B cell (primary cell): Measurements from ENCODE around the gene TAS2R60.

Experiments used
- CTCF ChIP-seq: fragments of 200-600 bp; IDR thresholded peaks from one replicate; pipeline ENCODE4 v1.8.0; 2022; ENCODE audit warnings: antibody characterized with exemption, mild to moderate bottlenecking
- EZH2 ChIP-seq: IDR thresholded peaks from 2 replicates; pipeline ENCODE4 v1.6.1; 2012; ENCODE audit warnings: borderline replicate concordance, low read depth, mild to moderate bottlenecking, moderate library complexity, low read length; ENCODE audit not compliant: insufficient read depth, poor library complexity, severe bottlenecking

GRCh38 chr7:143479055-143479766, 36.0 kb downstream of the TAS2R60 start:
- no peak for TF ChIP-seq CTCF
- no peak for TF ChIP-seq EZH2
